LNCaP clone FGC (cell line): ENCODE data around the gene MAN2B2.
A peak's percentile ranks its signal among the peaks of the same experiment; 100 is the strongest.

Experiments
- DNase-seq: peaks from one replicate; pipeline ENCODE4 v3.0.0-alpha.2; 2011; ENCODE audit warnings: low read depth
- H3K4me3 ChIP-seq: 2 replicates; pipeline ENCODE4 v1.5.1; 2011; ENCODE audit warnings: mild to moderate bottlenecking, low read depth, low read length, control low read depth
- TF ChIP-seq, protein P1 (sequence below): IDR thresholded peaks from 2 replicates; pipeline ENCODE4 v1.5.1; 2012; ENCODE audit warnings: mild to moderate bottlenecking; ENCODE audit not compliant: control insufficient read depth, insufficient read depth; ENCODE audit errors: extremely low read depth

The MAN2B2 gene

DNA sequence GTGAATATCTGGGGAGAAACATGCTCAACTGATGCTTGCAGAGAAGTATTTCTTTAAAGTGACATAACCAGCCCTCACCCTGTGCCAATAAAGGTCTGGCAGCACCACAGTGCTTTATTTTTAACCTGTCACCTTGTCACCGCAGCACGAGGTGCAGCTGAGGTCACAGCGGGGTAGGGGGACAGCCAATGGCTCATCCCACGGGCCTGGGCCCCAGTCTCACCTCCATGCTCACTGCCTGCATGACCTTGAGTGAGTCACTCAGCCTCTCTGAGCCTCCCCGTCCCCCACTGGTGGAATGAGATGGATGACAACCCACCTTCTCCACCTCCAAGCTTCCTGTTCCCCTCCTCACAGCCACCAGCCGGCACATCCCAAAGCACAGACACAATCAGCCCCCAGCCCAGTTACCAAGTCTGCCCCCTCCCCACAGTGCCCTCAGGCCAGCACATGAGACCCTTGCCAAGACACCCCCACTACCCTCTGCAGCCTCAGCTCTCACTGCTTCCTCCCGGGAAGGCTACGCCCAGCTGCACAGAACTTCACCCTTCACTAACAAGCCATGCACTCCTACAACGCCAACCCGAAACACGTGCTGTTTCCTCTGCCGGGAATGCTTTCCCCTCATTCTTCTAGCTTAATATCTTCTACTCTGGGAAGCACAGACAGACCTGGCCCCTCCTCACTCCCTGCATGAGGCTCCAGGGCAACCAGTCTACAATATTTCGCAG is 24.9 kb upstream of the MAN2B2 start:
- TF ChIP-seq, protein P1, sequence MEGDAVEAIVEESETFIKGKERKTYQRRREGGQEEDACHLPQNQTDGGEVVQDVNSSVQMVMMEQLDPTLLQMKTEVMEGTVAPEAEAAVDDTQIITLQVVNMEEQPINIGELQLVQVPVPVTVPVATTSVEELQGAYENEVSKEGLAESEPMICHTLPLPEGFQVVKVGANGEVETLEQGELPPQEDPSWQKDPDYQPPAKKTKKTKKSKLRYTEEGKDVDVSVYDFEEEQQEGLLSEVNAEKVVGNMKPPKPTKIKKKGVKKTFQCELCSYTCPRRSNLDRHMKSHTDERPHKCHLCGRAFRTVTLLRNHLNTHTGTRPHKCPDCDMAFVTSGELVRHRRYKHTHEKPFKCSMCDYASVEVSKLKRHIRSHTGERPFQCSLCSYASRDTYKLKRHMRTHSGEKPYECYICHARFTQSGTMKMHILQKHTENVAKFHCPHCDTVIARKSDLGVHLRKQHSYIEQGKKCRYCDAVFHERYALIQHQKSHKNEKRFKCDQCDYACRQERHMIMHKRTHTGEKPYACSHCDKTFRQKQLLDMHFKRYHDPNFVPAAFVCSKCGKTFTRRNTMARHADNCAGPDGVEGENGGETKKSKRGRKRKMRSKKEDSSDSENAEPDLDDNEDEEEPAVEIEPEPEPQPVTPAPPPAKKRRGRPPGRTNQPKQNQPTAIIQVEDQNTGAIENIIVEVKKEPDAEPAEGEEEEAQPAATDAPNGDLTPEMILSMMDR, result no peak
- DNase-seq, result no peak
- H3K4me3 ChIP-seq, result no peak overlapping the region

DNA sequence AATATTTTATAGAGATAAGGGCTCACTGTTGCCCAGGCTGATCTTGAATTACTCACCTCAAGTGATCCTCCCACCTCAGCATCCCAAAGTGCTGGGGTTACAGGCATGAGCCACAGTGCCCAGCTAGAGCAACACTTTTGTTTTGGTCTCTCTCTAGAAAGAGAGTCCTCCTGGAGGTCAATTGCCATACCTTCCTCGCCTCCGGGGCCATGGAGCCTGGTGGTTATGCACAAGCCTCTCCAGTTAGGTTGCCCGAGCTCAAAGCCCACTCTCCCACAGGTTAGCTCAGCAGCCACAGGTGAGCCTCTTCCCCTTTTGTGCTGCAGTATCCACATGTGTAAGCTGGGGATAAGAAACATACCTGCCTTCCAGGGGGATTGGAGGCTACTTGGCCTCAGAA is 24.2 kb upstream of the MAN2B2 start:
- no peak overlapping the region for H3K4me3 ChIP-seq
- DNase-seq, result no peak
- TF ChIP-seq, protein P1, result no peak

DNA sequence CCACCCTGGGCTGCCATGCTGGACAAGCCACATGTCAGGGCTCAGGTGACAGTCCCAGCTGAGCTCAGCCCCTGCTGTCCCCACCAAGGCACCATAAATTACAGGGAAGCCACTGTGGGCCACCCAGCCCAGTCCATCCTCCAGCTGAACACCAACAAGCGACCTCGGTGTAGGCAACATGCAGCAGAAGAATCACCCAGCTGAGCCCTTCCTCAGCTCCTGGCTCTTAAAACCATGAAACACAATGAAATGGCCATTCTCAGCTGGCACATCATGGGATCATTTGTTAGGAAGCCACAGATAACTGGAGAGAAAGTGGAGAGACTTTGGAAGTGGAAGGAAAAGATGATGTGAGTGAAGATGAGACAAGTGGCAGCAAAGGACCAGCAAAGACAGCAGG is 23.3 kb upstream of the MAN2B2 start:
- H3K4me3 ChIP-seq, result no peak overlapping the region
- no peak for DNase-seq
- TF ChIP-seq, protein P1, result no peak

DNA sequence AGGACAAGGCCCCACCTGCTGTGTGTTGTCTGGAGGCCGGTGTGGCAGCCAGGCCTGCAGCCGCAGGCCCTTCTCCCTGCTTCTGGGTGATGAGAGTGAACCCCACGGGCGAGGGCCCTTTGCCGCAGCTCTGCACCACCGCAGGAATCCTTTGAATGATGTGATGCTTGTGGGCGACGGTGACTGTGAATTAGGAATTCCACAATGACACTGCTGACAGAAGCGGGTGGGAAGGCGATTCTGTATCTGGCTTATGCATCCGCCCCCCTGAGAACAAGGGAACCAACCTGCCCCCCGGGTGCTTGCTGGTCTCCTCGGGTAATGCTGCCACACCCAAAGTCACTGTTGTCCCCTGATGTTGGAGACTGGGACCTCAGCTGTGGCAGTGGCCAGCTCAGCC is 19.5 kb upstream of the MAN2B2 start:
- no peak for DNase-seq
- TF ChIP-seq, protein P1, result no peak
- no peak overlapping the region for H3K4me3 ChIP-seq

DNA sequence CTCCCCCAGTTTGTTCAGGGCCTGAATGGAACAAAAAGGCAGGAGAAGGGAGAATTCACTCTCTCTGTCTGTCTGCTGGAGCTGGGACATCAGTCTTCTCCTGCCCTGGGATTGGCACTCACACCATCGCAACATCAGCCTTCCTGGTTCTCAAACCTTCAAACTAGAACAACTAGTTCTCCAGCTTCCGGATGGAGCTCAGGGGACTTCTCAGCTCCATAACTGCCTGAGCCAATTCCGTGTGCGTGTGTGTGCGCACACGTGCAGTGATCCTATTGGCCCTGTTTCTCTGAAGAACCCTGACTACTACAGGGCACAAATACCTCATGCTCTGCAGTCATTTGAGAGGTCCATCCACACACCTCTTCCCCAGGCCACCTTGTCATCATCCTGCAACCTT is 18.7 kb upstream of the MAN2B2 start:
- peak; percentile 77 for DNase-seq
- H3K4me3 ChIP-seq, result no peak overlapping the region
- TF ChIP-seq, protein P1, result no peak

DNA sequence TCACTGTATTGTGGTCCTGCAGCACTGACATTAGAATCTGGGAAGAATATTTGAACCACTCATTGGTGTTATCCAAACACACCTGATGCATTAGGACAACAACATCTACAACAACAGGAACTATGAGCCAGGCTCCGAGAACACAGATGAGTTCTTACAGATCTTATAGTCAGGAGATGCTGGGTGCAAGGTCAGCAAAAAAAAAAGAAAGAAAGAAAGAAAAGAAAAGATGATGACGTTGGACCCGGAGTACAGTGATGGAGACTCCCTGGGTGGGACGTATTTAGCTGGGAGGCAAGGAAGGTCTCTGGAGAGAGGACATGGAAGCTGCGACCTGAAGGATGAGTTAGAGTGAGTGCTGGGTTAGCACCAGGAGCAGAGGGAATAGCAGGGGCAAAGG is 17.8 kb upstream of the MAN2B2 start:
- H3K4me3 ChIP-seq, result no peak overlapping the region
- TF ChIP-seq, protein P1, result no peak
- DNase-seq, result no peak

DNA sequence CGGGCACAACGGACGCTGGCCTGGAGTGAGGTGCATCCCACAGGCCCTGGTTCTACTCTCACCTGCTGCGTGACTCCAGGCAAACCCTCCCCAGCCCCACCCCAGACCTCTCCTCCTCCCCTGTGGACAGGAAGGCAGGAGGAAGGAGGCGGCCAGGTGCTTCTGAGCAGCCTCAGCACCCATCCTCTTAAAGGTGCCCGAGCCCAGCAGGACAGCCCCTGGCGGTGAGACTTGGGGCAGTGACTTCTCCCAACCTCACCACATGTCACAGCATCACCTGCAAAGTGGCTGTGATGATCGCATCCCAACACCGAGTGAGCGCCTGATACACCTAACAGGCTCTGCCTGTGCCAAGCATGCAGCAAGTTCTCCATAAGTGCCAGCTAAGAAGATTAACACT is 17.1 kb upstream of the MAN2B2 start:
- TF ChIP-seq, protein P1, result no peak
- DNase-seq, result no peak
- H3K4me3 ChIP-seq, result no peak overlapping the region
